ENCODE data around the gene CTSL.

The CTSL gene

GRCh38 chr9:87725900-87726709 lies at the start of gene CTSL:
TSS of gene CTSL (plus strand) at chr9:87726119. CDS start at chr9:87727604, 1,485 bp downstream.
- H3K36me3 ChIP-seq (ENCODE audit: insufficient read depth, low read length), result no peaks in the 10 kb centered on the region
- peak within 1 kb of the TSS; percentile 72 for H3K4me3 ChIP-seq
- TF ChIP-seq EZH2 (IDR thresholded peaks at IDR 0.05), result no peak
- no peak for TF ChIP-seq POLR2AphosphoS5 (IDR thresholded peaks at IDR 0.05; ENCODE audit: borderline replicate concordance, low read depth, low read length)
- no peak for TF ChIP-seq FOXP2 (optimal IDR thresholded peaks at IDR 0.05; ENCODE audit: control extremely low read depth, extremely low read length, insufficient read depth)
- H3K9me3 ChIP-seq (ENCODE audit: low read depth, low read length), result no peaks in the 10 kb centered on the region
- no peak within 1 kb of the TSS for H3K9ac ChIP-seq (ENCODE audit: insufficient read length)
- DNase-seq (ENCODE audit: low read depth, low spot score), result no peak
- H3K27ac ChIP-seq, result no peak within 1 kb of the TSS

- no peak for DNase-seq (ENCODE audit: low read depth, low spot score)
- no peak for TF ChIP-seq EZH2 (IDR thresholded peaks at IDR 0.05)
- TF ChIP-seq POLR2AphosphoS5 (IDR thresholded peaks at IDR 0.05; ENCODE audit: borderline replicate concordance, low read depth, low read length), result no peak; the same call in 1 of the 2 replicates
- TF ChIP-seq FOXP2 (optimal IDR thresholded peaks at IDR 0.05; ENCODE audit: control extremely low read depth, extremely low read length, insufficient read depth), result no peak
Observed at GRCh38 chr9:87676976-87677775, 48.7 kb upstream of the CTSL start.

GRCh38 chr9:87677776-87678587 lies 47.9 kb upstream of the CTSL start:
- H3K4me3 ChIP-seq, result no peak overlapping the region
- DNase-seq (ENCODE audit: low read depth, low spot score), result no peak
- peaks cover 20% of the 10 kb centered on the region; the same call in 1 of the 2 replicates for H3K36me3 ChIP-seq (ENCODE audit: insufficient read depth, low read length)
- TF ChIP-seq EZH2 (IDR thresholded peaks at IDR 0.05) (no peak), POLR2AphosphoS5 (IDR thresholded peaks at IDR 0.05; ENCODE audit: borderline replicate concordance, low read depth, low read length) (no peak), FOXP2 (optimal IDR thresholded peaks at IDR 0.05; ENCODE audit: control extremely low read depth, extremely low read length, insufficient read depth) (no peak)
- no peaks in the 10 kb centered on the region for H3K9me3 ChIP-seq (ENCODE audit: low read depth, low read length)
- no peak overlapping the region for H3K27ac ChIP-seq
- H3K9ac ChIP-seq (ENCODE audit: insufficient read length), result no peak overlapping the region

More at GRCh38 chr9:87676976-87677775, 48.7 kb upstream of the CTSL start:
- no peak overlapping the region for H3K27ac ChIP-seq
- no peak overlapping the region for H3K4me3 ChIP-seq
- no peak overlapping the region for H3K9ac ChIP-seq (ENCODE audit: insufficient read length)
- no peaks in the 10 kb centered on the region for H3K9me3 ChIP-seq (ENCODE audit: low read depth, low read length)
- H3K36me3 ChIP-seq (ENCODE audit: insufficient read depth, low read length), result peaks cover 21% of the 10 kb centered on the region; the same call in 1 of the 2 replicates

- H3K9me3 ChIP-seq (ENCODE audit: low read depth, low read length), result no peaks in the 10 kb centered on the region
- TF ChIP-seq EZH2 (IDR thresholded peaks at IDR 0.05) (no peak), POLR2AphosphoS5 (IDR thresholded peaks at IDR 0.05; ENCODE audit: borderline replicate concordance, low read depth, low read length) (no peak; the same call in 1 of the 2 replicates), FOXP2 (optimal IDR thresholded peaks at IDR 0.05; ENCODE audit: control extremely low read depth, extremely low read length, insufficient read depth) (no peak)
- peak; percentile 67 for DNase-seq (ENCODE audit: low read depth, low spot score)
- no peak overlapping the region for H3K27ac ChIP-seq
- H3K36me3 ChIP-seq (ENCODE audit: insufficient read depth, low read length), result peaks cover 26% of the 10 kb centered on the region; the same call in 1 of the 2 replicates
- no peak overlapping the region for H3K9ac ChIP-seq (ENCODE audit: insufficient read length)
- no peak overlapping the region for H3K4me3 ChIP-seq
Observed at GRCh38 chr9:87678650-87679355, 47.1 kb upstream of the CTSL start.

- no peak overlapping the region for H3K9ac ChIP-seq (ENCODE audit: insufficient read length)
- peak overlapping the region; percentile 54 for H3K27ac ChIP-seq
- H3K4me3 ChIP-seq, result no peak overlapping the region
- peaks cover 52% of the 10 kb centered on the region for H3K36me3 ChIP-seq (ENCODE audit: insufficient read depth, low read length)
- DNase-seq (ENCODE audit: low read depth, low spot score), result no peak
- TF ChIP-seq POLR2AphosphoS5 (IDR thresholded peaks at IDR 0.05; ENCODE audit: borderline replicate concordance, low read depth, low read length) (no peak), EZH2 (IDR thresholded peaks at IDR 0.05) (no peak), FOXP2 (optimal IDR thresholded peaks at IDR 0.05; ENCODE audit: control extremely low read depth, extremely low read length, insufficient read depth) (no peak)
- H3K9me3 ChIP-seq (ENCODE audit: low read depth, low read length), result no peaks in the 10 kb centered on the region
Observed at GRCh38 chr9:87681271-87682061, 44.5 kb upstream of the CTSL start.

- no peak for TF ChIP-seq EZH2 (IDR thresholded peaks at IDR 0.05)
- TF ChIP-seq POLR2AphosphoS5 (IDR thresholded peaks at IDR 0.05; ENCODE audit: borderline replicate concordance, low read depth, low read length), result no peak
- TF ChIP-seq FOXP2 (optimal IDR thresholded peaks at IDR 0.05; ENCODE audit: control extremely low read depth, extremely low read length, insufficient read depth), result no peak
- no peak overlapping the region for H3K4me3 ChIP-seq
- DNase-seq (ENCODE audit: low read depth, low spot score), result no peak
- peak overlapping the region; percentile 54; the same call in 1 of the 2 replicates for H3K27ac ChIP-seq
- peaks cover 59% of the 10 kb centered on the region for H3K36me3 ChIP-seq (ENCODE audit: insufficient read depth, low read length)
- H3K9me3 ChIP-seq (ENCODE audit: low read depth, low read length), result no peaks in the 10 kb centered on the region
- H3K9ac ChIP-seq (ENCODE audit: insufficient read length), result no peak overlapping the region
Observed at GRCh38 chr9:87682085-87682484, 43.8 kb upstream of the CTSL start.

GRCh38 chr9:87682618-87683017 lies 43.3 kb upstream of the CTSL start:
- no peak overlapping the region for H3K9ac ChIP-seq (ENCODE audit: insufficient read length)
- H3K36me3 ChIP-seq (ENCODE audit: insufficient read depth, low read length), result peaks cover 64% of the 10 kb centered on the region
- H3K4me3 ChIP-seq, result no peak overlapping the region
- no peak overlapping the region for H3K27ac ChIP-seq
- no peak for DNase-seq (ENCODE audit: low read depth, low spot score)
- no peaks in the 10 kb centered on the region for H3K9me3 ChIP-seq (ENCODE audit: low read depth, low read length)
- TF ChIP-seq EZH2 (IDR thresholded peaks at IDR 0.05) (no peak), FOXP2 (optimal IDR thresholded peaks at IDR 0.05; ENCODE audit: control extremely low read depth, extremely low read length, insufficient read depth) (no peak), POLR2AphosphoS5 (IDR thresholded peaks at IDR 0.05; ENCODE audit: borderline replicate concordance, low read depth, low read length) (no peak)
